SK-N-SH (cell line): ENCODE results near the gene TBXAS1. TPM values are rescaled to one million over a fixed set of nuclear protein-coding genes. Genes with fewer than 3 reads are reported as not detected.

Experiments
- CTCF ChIA-PET: fragments of 300-600, 350-600 bp; formaldehyde crosslinking; extraction: SDS; loops from one replicate; lab custom pipeline; 2021; lab: Yijun Ruan, JAX
- POLR2A ChIA-PET: fragments of 350-600 bp; sonication (Branson Sonifier 250); formaldehyde crosslinking; extraction: SDS; loops from one replicate; lab custom pipeline; 2020; ENCODE audit warnings: antibody characterized with exemption, inconsistent platforms; lab: Yijun Ruan, JAX
- DNase-seq: peaks from one replicate; pipeline ENCODE4 v3.0.0; 2012
- H2AFZ ChIP-seq: fragments of 200-600 bp; sonication (generic); 2 replicates; pipeline ENCODE4 v1.8.1; 2016; ENCODE audit warnings: antibody characterized with exemption, mild to moderate bottlenecking, low read depth
- H3F3A ChIP-seq: fragments of 200-600 bp; sonication (generic); replicated peaks from 2 replicates; pipeline ENCODE3; 2016; ENCODE audit warnings: antibody characterized with exemption, mild to moderate bottlenecking; ENCODE audit not compliant: insufficient read depth
- H3K27ac ChIP-seq, 2 experiments: fragments of 200-500 bp in 1 of 2; fragments of 200-600 bp in 1 of 2; sonication (Bioruptor generic) in 1 of 2; sonication (generic), shearing (Covaris generic) in 1 of 2; 2 replicates each; pipeline versions ENCODE4 v1.5.1 to v1.6.1; 2014 to 2016; ENCODE audit warnings: low read depth in 2 of 2, inconsistent platforms in 1 of 2, low read length in 1 of 2, mild to moderate bottlenecking in 1 of 2, mixed read lengths in 1 of 2
- H3K27me3 ChIP-seq: fragments of 200-600 bp; sonication (generic), shearing (Covaris generic); 2 replicates; pipeline ENCODE4 v1.6.1; 2016; ENCODE audit warnings: mixed run types; ENCODE audit not compliant: insufficient read depth
- H3K36me3 ChIP-seq, 2 experiments: fragments of 200-500 bp in 1 of 2; fragments of 200-600 bp in 1 of 2; sonication (Bioruptor generic) in 1 of 2; sonication (generic) in 1 of 2; replicated peaks in 1 of 2; 2 replicates each; pipeline versions ENCODE3 to v1.5.1; 2014 to 2016; ENCODE audit warnings: low read length in 1 of 2, mild to moderate bottlenecking in 1 of 2; ENCODE audit not compliant: insufficient read depth in 2 of 2, control insufficient read depth in 1 of 2
- H3K4me1 ChIP-seq, 2 experiments: fragments of 200-500 bp in 1 of 2; fragments of 200-600 bp in 1 of 2; sonication (Bioruptor generic) in 1 of 2; sonication (generic), shearing (Covaris generic) in 1 of 2; 2 replicates each; pipeline versions ENCODE4 v1.5.1 to v1.6.1; 2014 to 2016; ENCODE audit warnings: low read depth in 1 of 2, low read length in 1 of 2, mixed run types in 1 of 2; ENCODE audit not compliant: insufficient read depth in 2 of 2, control insufficient read depth in 1 of 2
- H3K4me2 ChIP-seq: fragments of 200-600 bp; sonication (generic), shearing (Covaris generic); 2 replicates; pipeline ENCODE4 v1.6.1; 2017; ENCODE audit warnings: mixed run types
- H3K4me3 ChIP-seq, 2 experiments: fragments of 200-500 bp in 1 of 2; fragments of 200-600 bp in 1 of 2; sonication (Bioruptor generic) in 1 of 2; sonication (generic), shearing (Covaris generic) in 1 of 2; 2 replicates each; pipeline versions ENCODE4 v1.5.1 to v1.8.1; 2014 to 2016; ENCODE audit warnings: low read depth in 2 of 2, inconsistent platforms in 1 of 2, low read length in 1 of 2, mild to moderate bottlenecking in 1 of 2, mixed read lengths in 1 of 2, moderate library complexity in 1 of 2
- H3K79me2 ChIP-seq: fragments of 200-600 bp; sonication (generic); 2 replicates; pipeline ENCODE4 v1.8.1; 2017; ENCODE audit warnings: mild to moderate bottlenecking; ENCODE audit not compliant: insufficient read depth
- H3K9ac ChIP-seq: fragments of 200-600 bp; sonication (generic); 2 replicates; pipeline ENCODE4 v1.6.1; 2017; ENCODE audit warnings: mixed run types
- H3K9me2 ChIP-seq: fragments of 200-600 bp; sonication (generic); 2 replicates; pipeline ENCODE4 v1.6.1; 2017; ENCODE audit warnings: mixed run types
- H3K9me3 ChIP-seq: fragments of 200-600 bp; sonication (generic); 2 replicates; pipeline ENCODE4 v1.6.1; 2017; ENCODE audit warnings: mixed run types, mild to moderate bottlenecking, moderate library complexity
- H4K20me1 ChIP-seq: fragments of 200-600 bp; sonication (generic); 2 replicates; pipeline ENCODE4 v1.6.1; 2017; ENCODE audit warnings: mild to moderate bottlenecking, mixed run types; ENCODE audit not compliant: insufficient read depth
- CHD2 ChIP-seq: fragments of 150-350 bp; IDR thresholded peaks from 2 replicates; pipeline ENCODE4 v1.6.1; 2018; ENCODE audit warnings: low read length; ENCODE audit not compliant: partially characterized antibody
- CTCF ChIP-seq: fragments of 200-600 bp; sonication (generic); IDR thresholded peaks from 2 replicates; pipeline ENCODE4 v1.6.1; 2017; ENCODE audit warnings: antibody characterized with exemption, mild to moderate bottlenecking, moderate library complexity
- EP300 ChIP-seq, 2 experiments: IDR thresholded peaks; 2 replicates each; pipeline versions ENCODE4 v1.4.0 to v1.6.1; 2012; ENCODE audit warnings: borderline replicate concordance in 1 of 2, low read depth in 1 of 2, low read length in 1 of 2
- FOSL2 ChIP-seq: IDR thresholded peaks from 2 replicates; pipeline ENCODE4 v1.4.0; 2012; ENCODE audit warnings: low read depth, mild to moderate bottlenecking, moderate library complexity, borderline replicate concordance
- GABPA ChIP-seq: IDR thresholded peaks from 2 replicates; pipeline ENCODE4 v1.4.0; 2012; ENCODE audit warnings: low read depth, mild to moderate bottlenecking
- MAX ChIP-seq: IDR thresholded peaks from 2 replicates; pipeline ENCODE4 v1.4.0; 2012; ENCODE audit warnings: low read depth
- MEF2A ChIP-seq: IDR thresholded peaks from 2 replicates; pipeline ENCODE4 v1.4.0; 2012; ENCODE audit warnings: low read depth, borderline replicate concordance
- MXI1 ChIP-seq: IDR thresholded peaks from 2 replicates; pipeline ENCODE4 v1.6.1; 2012; ENCODE audit warnings: mild to moderate bottlenecking, low read depth, low read length, improper control_type of control experiment
- PBX3 ChIP-seq: IDR thresholded peaks from 2 replicates; pipeline ENCODE4; 2012
- POLR2AphosphoS5 ChIP-seq: IDR thresholded peaks from 2 replicates; pipeline ENCODE4 v1.6.1; 2012; ENCODE audit warnings: low read depth, low read length
- RAD21 ChIP-seq: IDR thresholded peaks from 2 replicates; pipeline ENCODE4 v1.6.1; 2012; ENCODE audit warnings: mild to moderate bottlenecking, low read length
- RCOR1 ChIP-seq: fragments of 150-350 bp; IDR thresholded peaks from 2 replicates; pipeline ENCODE4 v1.6.1; 2017; ENCODE audit warnings: antibody characterized with exemption, low read length
- SIN3A ChIP-seq: IDR thresholded peaks from 2 replicates; pipeline ENCODE4 v1.6.1; 2012; ENCODE audit warnings: low read depth, mild to moderate bottlenecking, low read length, moderate library complexity, borderline replicate concordance
- SMC3 ChIP-seq: IDR thresholded peaks from 2 replicates; pipeline ENCODE4 v1.6.1; 2012; ENCODE audit warnings: low read depth, low read length, improper control_type of control experiment
- TCF12 ChIP-seq: IDR thresholded peaks from 2 replicates; pipeline ENCODE4 v1.4.0; 2012
- USF2 ChIP-seq: fragments of 150-350 bp; IDR thresholded peaks from 2 replicates; pipeline ENCODE4 v1.6.1; 2017; ENCODE audit warnings: antibody characterized with exemption, low read length, low read depth, borderline replicate concordance
- WGBS: methylation state at CpG from one replicate; pipeline ENCODE4 v1.1.6; 2017; ENCODE audit warnings: low lambda C conversion rate; 5-methylcytosine and 5-hydroxymethylcytosine counted together
- polyA plus RNA-seq, 3 experiments: library from polyadenylated mRNA; depleted of rRNA; stranded (reverse); fragments of >200 nt; gene quantifications; 2 replicates each; pipeline ENCODE4 v1.2.3, GENCODE V29; 2012

Gene TBXAS1
- polyA plus RNA-seq, 1 of the 3 experiments (the other 2 are of a cell fraction) = 4.4 TPM

- H3K4me1 ChIP-seq = no peaks in the 10 kb centered on the region; a peak in 1 of 4 replicates
- ChIA-PET CTCF (interaction anchor here (0.7 to 6.4 kb wide), 5 partner anchors 9 to 486 kb away, joined by 3 to 55 read pairs (median 3); no protein-coding TSS in a partner anchor), POLR2A (no interaction called here)
- no peak for DNase-seq
- no peaks in the 10 kb centered on the region for H3K36me3 ChIP-seq
- H3K9me2 ChIP-seq = no peaks in the 10 kb centered on the region
- no peak overlapping the region for H3K4me2 ChIP-seq
- H4K20me1 ChIP-seq = no peaks in the 10 kb centered on the region
- no peak overlapping the region for H3K27ac ChIP-seq
- 94% methylated on average over 10 of the region's 10 CpGs for WGBS
- TF ChIP-seq GABPA = no peak
- TF ChIP-seq RAD21 = no peak
- no peak for TF ChIP-seq SIN3A
- TF ChIP-seq RCOR1 = no peak
- TF ChIP-seq TCF12 = no peak
- TF ChIP-seq EP300 (IDR thresholded peaks at IDR 0.05; ENCODE audit: borderline replicate concordance in 1 of 2, low read depth in 1 of 2, low read length in 1 of 2) = no peak
- TF ChIP-seq FOSL2 = no peak
- no peak for TF ChIP-seq MXI1
- no peak for TF ChIP-seq MAX
- TF ChIP-seq CTCF = no peak
- TF ChIP-seq USF2 = no peak
- no peak for TF ChIP-seq POLR2AphosphoS5
- TF ChIP-seq MEF2A = no peak
- no peak overlapping the region for H3K4me3 ChIP-seq
- H3F3A ChIP-seq = peaks cover 4% of the 10 kb centered on the region
- no peak overlapping the region for H3K9ac ChIP-seq
- no peaks in the 10 kb centered on the region for H3K9me3 ChIP-seq
- H3K27me3 ChIP-seq = no peaks in the 10 kb centered on the region; the same call in 1 of the 2 replicates
- H3K79me2 ChIP-seq = no peaks in the 10 kb centered on the region
- H2AFZ ChIP-seq = no peak overlapping the region
Observed at GRCh38 chr7:139985811-139986210, 156.7 kb downstream of the TBXAS1 start.

- H3K27ac ChIP-seq = no peak overlapping the region
- peaks cover 0 to 9% of the 10 kb centered on the region in 2 experiments; a peak in 1 of 4 replicates for H3K4me1 ChIP-seq
- H3K4me3 ChIP-seq = no peak overlapping the region
- no peaks in the 10 kb centered on the region for H3K79me2 ChIP-seq
- no peaks in the 10 kb centered on the region for H3K9me2 ChIP-seq
- no peak overlapping the region for H3K4me2 ChIP-seq
- H3F3A ChIP-seq = peaks cover under 1% of the 10 kb centered on the region
- H3K36me3 ChIP-seq = no peaks in the 10 kb centered on the region
- no peaks in the 10 kb centered on the region for H3K9me3 ChIP-seq
- no peaks in the 10 kb centered on the region; the same call in 1 of the 2 replicates for H3K27me3 ChIP-seq
- H3K9ac ChIP-seq = no peak overlapping the region
- no peaks in the 10 kb centered on the region for H4K20me1 ChIP-seq
- ChIA-PET CTCF (interaction anchor here (0.7 to 6.4 kb wide), 16 partner anchors 11 to 488 kb away, joined by 3 to 55 read pairs (median 3); no protein-coding TSS in a partner anchor), POLR2A (no interaction called here)
- WGBS = 78% methylated on average over 13 of the region's 13 CpGs
- no peak for TF ChIP-seq PBX3
- no peak for TF ChIP-seq TCF12
- no peak for TF ChIP-seq FOSL2
- TF ChIP-seq SMC3 = no peak
- peak; percentile 29; the same call in 1 of the 2 replicates for TF ChIP-seq CTCF
- no peak for TF ChIP-seq MEF2A
- TF ChIP-seq CHD2 = no peak
- no peak for DNase-seq
- H2AFZ ChIP-seq = no peak overlapping the region
Observed at GRCh38 chr7:139987691-139988516, 158.8 kb downstream of the TBXAS1 start.
